ENCODE results near the gene JMJD6. TPM values are rescaled to one million over a fixed set of nuclear protein-coding genes. Genes with fewer than 3 reads are reported as not detected.

JMJD6 gene
- total RNA-seq, 1 experiment from 2014 or later: 28.9 TPM

DNA sequence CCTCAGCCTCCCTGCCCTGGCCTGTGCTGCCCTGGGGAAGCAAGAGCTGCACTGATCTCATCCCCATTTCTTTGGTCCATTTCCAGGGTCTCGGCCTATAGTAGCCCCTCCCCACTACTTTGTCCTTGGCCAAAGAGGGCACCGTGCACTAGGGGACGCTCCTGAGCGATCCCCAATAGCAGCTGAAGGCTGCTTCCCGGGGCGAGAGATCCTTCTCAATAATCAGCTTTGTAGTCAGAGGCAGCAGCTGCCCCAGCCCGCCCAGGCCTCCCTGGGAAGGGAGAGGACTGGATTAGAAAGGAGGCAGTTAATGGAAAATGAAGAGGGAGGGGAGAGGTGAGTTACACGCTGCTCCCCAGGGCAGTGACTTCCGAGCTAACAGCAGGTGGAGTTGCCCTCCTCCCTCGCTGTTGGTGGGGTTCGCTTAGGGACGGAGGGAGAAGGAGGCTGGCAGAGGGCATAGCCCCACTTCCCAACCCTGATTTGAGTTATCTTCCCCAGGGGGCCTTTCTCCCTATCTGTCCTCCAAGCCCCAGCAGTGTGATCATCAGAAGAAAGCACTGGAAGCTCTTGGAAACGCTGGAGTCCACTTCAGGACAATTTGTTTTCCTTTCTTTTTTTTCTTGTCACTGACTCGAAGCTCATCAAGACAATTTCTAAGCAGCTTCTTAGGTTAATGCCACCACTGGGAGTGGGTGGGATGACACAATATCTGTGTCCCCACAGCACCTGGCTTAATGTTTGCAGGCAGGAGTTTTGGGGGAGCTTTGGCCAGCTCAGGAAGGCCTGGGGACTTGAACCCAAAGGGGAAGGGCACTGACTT is 18.2 kb downstream of the JMJD6 start:
- peak overlapping the region in 1 of 3 experiments; percentile 66; a peak in 2 of 7 replicates for H3K27ac Mint-ChIP-seq

More for the DNA sequence above, 18.2 kb downstream of the JMJD6 start:
- Histone ChIP-seq H3T11ph (ENCODE audit: low read length) (no peak overlapping the region), H3K9me3 (ENCODE audit: control insufficient read depth, low read depth, low read length) (no peaks in the 10 kb centered on the region), H3K27me3 (ENCODE audit: insufficient read depth, low read length) (no peaks in the 10 kb centered on the region; the same call in 1 of the 2 replicates), H2BK15ac (ENCODE audit: low read depth, low read length) (no peak overlapping the region), H2AK5ac (ENCODE audit: insufficient read length, low read length) (no peak overlapping the region), H3K4ac (ENCODE audit: low read depth, low read length) (no peak overlapping the region), H3K18ac (ENCODE audit: insufficient read length, low read depth, low read length) (no peak overlapping the region), H2BK5ac (ENCODE audit: insufficient read length, low read length) (no peak overlapping the region), H3K23ac (ENCODE audit: insufficient read length, low read depth, low read length) (no peak overlapping the region), H4K91ac (ENCODE audit: insufficient read length, low read depth, low read length) (no peak overlapping the region), H2BK120ac (ENCODE audit: low read depth, low read length, poor library complexity, severe bottlenecking) (no peak overlapping the region), H3K56ac (ENCODE audit: insufficient read length, low read depth, low read length) (no peak overlapping the region), H4K5ac (ENCODE audit: insufficient read length, low read depth, low read length) (no peak overlapping the region), H2BK12ac (ENCODE audit: insufficient read length, low read depth, low read length) (no peak overlapping the region), H3K79me1 (ENCODE audit: insufficient read depth, low read depth, low read length, poor library complexity, severe bottlenecking) (no peaks in the 10 kb centered on the region), H2BK20ac (ENCODE audit: low read depth, low read length, poor library complexity, severe bottlenecking) (no peak overlapping the region), H3K4me1 (ENCODE audit: insufficient read depth, low read length) (peaks cover 3% of the 10 kb centered on the region; the same call in 1 of the 2 replicates), H2AFZ (ENCODE audit: low read length) (no peak overlapping the region), H3K23me2 (ENCODE audit: insufficient read length, low read depth, low read length, poor library complexity, severe bottlenecking) (peaks cover 4% of the 10 kb centered on the region), H3K27ac (ENCODE audit: insufficient read length, low read depth, low read length) (no peak overlapping the region), H3K4me2 (ENCODE audit: insufficient read depth, insufficient read length, low read length) (no peak overlapping the region), H4K20me1 (ENCODE audit: control insufficient read depth, insufficient read depth, insufficient read length) (no peaks in the 10 kb centered on the region), H3K14ac (ENCODE audit: insufficient read depth, low read length) (no peak overlapping the region), H3K79me2 (ENCODE audit: insufficient read depth, low read length) (no peaks in the 10 kb centered on the region), H3K9ac (ENCODE audit: extremely low read depth, insufficient read length, low read length) (no peak overlapping the region), H4K8ac (replicated peaks; ENCODE audit: insufficient read length, low read depth, low read length) (no peak overlapping the region)
- peak overlapping the region in 1 of 2 experiments; percentile 82; a peak in 2 of 5 replicates for H3K4me3 Mint-ChIP-seq
- H3K9me3 Mint-ChIP-seq: no peaks in the 10 kb centered on the region
- H3K4me1 Mint-ChIP-seq: peaks cover 33 to 35% of the 10 kb centered on the region in 2 experiments
- peaks cover 18% of the 10 kb centered on the region for H3K27me3 Mint-ChIP-seq (ENCODE audit: low read depth)
- WGBS (ENCODE audit: extremely low coverage, insufficient read length, low lambda C conversion rate): no CpG with 5 or more reads among the region's 14 CpGs
- H3K36me3 Mint-ChIP-seq (ENCODE audit: insufficient read depth in 1 of 3, low read depth in 3 of 3): no peaks in the 10 kb centered on the region; a peak in 1 of 7 replicates
- TF ChIP-seq CTCF (conservative IDR thresholded peaks at IDR 0.05): peak; percentile 89
- DNase-seq: peak; percentile 93

Measured in H9 (cell line).